ENCODE measurements around the gene GARNL3.

DNA sequence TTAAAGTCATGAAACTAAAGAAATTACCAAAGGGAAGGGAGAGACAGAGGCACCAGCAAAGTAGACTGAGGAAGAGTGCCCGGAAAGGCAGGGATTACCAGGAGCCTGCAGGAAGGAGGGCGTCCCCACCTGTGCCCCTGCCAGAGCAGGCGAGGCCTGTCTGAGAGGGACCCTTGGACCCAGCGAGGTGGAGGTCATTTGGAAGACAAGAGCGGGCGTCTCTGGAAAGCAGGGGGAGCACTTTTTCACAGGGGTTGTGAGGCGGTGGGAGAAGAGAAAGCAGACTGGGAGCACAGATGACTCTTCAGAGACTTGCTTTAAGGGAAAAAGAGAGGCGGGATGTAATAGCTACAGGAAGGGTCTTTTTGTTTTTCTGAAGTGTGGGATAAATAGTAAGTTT, 104.9 kb downstream of the GARNL3 start:
- no peak for TF ChIP-seq ETV6 (CRISPR knock-in tag; conservative IDR thresholded peaks at IDR 0.05)
- no peak for TF ChIP-seq POLR2A (IDR thresholded peaks at IDR 0.05; ENCODE audit: insufficient read depth in 1 of 2, low read depth in 2 of 2, low read length in 2 of 2)
- no peak for TF ChIP-seq KLF12 (CRISPR knock-in tag; IDR thresholded peaks at IDR 0.05; ENCODE audit: borderline replicate concordance)
- TF ChIP-seq ZMAT3 (CRISPR knock-in tag; conservative IDR thresholded peaks at IDR 0.05), result no peak
- no peak for TF ChIP-seq ESRRA (CRISPR knock-in tag; IDR thresholded peaks at IDR 0.05; ENCODE audit: low read depth)
- no peak for TF ChIP-seq MEIS2 (CRISPR knock-in tag; IDR thresholded peaks at IDR 0.05)
- TF ChIP-seq KAT7 (CRISPR knock-in tag; IDR thresholded peaks at IDR 0.05; ENCODE audit: borderline replicate concordance), result no peak
